HG03135 (cell line): Measurements from ENCODE around the gene PLIN3.
"Not testable (repeated sequence)": the region's sequence is repeated elsewhere in the genome, so short reads cannot be mapped to it uniquely, and the experiment has no call there.

ENCODE experiments used
- ATAC-seq: cut with Tn5 transposase; IDR thresholded peaks from one replicate; pipeline ENCODE4 v1.9.1; 2021; ENCODE audit warnings: mild to moderate bottlenecking, moderate library complexity; ENCODE audit not compliant: unreplicated experiment

Gene PLIN3

DNA sequence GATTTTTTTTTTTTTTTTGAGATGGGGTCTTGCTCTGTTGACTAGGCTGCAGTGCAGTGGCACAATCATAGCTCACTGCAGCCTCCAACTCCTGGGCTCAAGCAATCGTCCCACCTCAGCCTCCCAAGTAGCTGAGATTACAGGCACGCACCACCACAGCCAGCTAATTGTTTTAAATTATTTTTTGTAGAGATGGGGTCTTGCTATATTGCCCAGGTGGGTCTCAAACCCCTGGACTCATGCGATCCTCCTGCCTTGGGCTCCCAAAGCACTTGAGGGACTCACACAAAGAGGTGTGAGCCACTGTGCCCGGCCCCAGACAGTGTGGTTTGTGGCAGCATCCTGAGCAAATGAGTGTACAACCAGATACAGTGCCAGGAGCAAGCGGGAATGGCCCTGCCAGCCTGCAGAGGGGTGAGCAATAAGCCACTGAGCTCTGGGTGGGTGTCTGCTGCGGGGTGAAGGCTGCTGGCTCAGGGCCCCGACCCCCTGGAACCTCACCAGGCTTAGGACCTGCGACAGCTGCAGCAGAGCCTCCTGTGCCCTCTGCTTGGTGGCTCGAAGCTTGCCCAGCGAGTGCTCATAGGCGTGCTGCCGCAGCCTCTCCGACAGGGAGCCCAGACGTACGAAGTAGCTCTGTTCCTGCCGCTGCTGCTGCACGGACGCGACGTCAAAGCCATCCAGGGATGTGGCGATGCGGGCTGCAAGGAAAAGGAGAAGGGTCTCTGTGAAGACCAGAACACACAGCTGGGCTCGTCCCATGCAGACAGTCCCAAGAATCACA, 20.1 kb downstream of the PLIN3 start:
- no peak for ATAC-seq

DNA sequence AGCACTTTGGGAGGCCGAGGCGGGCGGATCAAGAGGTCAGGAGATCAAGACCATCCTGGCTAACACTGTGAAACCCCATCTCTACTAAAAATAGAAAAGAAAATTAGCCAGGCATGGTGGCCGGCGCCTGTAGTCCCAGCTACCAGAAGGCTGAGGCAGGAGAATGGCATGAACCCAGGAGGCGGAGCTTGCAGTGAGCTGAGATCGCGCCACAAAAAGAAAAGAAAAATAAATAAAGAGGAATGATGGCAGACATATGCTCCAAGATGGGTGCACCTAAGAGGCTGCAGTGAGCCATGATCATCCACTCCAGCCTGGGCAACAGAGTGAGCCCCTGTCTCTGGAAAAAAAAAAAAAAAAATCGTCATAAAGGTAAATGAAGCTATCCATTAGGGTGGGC, 21.5 kb downstream of the PLIN3 start:
- not testable (repeated sequence) for ATAC-seq

DNA sequence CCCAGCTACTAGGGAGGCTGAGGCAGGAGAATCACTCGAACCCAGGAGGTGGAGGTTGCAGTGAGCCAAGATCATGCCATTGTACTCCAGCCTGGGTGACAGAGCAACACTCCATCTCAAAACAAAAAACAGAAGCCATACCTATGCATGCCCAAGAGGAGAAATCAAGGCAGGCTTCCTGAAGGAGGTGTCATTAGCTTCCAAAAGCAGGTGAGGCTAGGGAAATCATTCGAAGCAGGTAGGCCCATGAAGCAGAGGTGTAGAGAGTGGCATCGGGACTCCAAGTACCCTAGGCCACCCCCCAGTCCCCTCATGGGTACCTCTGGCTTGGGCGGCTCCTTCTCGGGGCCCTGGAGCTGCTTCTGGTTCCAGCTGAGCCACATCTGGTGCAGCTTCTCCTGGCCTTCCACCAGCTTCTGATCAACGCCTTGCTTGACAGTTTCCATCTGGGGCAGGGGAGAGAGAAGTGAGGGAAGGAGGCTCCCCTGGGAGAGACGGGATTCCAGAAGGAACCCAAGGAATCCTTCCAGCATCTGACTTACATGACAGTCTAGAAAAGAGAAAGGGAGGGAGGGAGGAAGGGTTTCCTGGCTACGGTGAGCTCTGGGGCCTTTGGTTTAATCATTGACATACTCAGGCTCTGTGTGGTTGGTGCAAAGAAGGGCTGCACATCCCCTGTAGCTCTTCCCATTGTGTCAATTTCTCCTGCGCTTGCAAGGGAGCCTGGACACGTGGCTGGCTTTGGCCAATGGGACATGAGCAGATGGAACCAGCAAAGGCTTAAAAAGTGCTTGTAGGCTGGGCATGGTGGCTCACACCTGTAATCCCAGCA, 22.9 kb downstream of the PLIN3 start:
- no peak for ATAC-seq

DNA sequence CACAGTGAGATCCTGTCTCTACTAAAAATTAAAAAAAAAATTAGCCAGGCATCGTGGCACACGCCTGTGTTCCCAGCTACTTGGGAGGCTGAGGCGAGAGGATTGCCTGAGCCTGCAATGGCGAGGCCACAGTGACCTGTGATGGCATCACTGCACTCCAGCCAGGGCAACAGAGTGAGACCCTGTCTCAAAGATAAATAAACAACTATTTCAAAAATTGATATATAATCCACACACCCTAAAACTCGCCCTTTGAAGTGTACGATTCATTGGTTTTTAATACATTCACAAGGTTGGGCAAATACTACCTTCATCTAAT, 23.9 kb downstream of the PLIN3 start:
- no peak for ATAC-seq

DNA sequence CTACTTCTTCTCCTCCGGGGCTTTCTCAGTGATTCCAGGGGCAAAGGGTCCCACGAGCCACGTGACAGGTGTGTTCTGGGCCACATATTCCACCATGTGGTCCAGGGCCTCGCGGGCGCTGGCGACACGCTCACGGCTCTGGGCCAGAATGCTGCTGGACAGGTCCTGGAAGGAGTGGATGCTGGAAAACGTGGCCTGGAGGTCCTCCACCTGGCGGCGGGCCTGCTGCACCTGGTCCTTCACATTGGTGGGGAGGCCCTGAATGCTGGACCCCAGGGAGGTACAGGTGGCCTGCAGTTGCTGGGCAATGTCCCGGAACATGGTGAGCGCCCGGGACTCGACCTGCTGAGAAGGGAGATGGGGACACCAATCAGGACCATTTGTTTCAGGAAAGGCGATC, 28.3 kb downstream of the PLIN3 start:
- ATAC-seq = no peak

DNA sequence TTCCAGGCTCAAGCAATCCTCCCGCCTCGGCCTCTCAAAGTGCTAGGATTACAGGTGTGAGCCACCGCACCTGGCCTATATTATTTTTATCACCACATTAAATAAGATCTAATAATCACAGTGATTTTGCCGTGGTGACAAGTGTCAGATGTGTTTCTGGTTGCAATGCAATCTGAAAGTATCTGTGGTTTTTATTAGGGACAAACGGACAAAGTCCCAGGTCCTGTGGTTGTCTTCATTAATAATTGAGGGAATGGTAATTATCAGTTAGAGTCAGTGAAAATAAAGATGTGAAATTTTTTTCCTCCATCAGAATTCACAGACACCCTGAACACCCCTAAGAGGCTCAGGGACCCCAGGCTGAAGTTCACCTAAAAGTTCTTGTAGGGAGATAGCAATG, 34.7 kb downstream of the PLIN3 start:
- no peak for ATAC-seq

DNA sequence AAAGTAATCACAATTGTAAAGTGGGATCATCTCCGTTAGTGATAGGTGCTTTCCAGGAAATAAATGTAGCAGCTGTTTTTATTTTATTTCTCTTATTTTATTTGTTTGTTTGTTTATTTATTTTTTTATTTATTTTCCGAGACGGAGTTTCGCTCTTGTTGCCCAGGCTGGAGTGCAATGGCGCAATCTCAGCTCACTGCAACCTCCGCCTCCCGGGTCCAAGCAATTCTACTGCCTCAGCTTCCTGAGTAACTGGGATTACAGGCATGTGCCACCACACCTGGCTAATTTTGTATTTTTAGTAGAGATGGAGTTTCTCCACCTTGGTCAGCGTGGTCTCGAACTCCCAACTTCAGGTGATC, 35.5 kb downstream of the PLIN3 start:
- ATAC-seq = not testable (repeated sequence)

DNA sequence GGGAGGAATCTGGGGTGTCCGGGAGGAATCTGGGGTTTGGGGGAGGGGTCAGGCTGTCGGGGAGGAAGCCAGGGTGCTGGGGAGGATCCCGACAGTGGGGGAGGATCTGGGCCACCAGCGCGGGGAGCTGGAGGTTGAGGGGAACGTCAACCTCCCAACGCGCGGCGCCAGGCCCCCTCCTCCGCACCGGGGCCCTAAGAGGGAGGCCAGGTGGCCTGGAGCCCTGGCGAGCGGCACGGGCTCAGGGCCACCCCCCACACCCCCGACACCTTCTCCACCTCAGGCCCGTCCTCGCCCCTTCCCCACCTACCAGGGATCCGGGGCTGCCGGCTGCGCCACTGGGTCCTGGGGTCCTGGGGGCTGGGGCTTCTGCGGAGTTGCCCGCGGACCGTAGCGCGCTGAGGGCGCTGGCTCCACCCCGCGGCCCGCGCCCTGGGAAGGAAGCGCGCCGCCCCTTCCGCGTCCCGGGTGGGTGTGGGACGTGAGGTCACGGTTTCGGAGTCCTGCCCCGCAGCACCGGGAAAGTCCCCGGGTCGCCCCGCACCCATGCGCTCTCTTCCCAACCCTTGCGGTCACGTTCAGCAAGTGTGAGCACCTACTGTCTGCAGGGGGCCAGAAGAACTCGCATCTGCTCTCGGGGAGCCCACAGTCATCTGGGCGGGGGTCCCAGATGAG, 36.0 kb downstream of the PLIN3 start, which contains the start of gene TICAM1:
Gene TICAM1 (minus strand): TSS at position 409 of the 675 bp plus-strand sequence. CDS start 13,335 bp downstream, outside the sequence.
- ATAC-seq = peak; percentile 51

DNA sequence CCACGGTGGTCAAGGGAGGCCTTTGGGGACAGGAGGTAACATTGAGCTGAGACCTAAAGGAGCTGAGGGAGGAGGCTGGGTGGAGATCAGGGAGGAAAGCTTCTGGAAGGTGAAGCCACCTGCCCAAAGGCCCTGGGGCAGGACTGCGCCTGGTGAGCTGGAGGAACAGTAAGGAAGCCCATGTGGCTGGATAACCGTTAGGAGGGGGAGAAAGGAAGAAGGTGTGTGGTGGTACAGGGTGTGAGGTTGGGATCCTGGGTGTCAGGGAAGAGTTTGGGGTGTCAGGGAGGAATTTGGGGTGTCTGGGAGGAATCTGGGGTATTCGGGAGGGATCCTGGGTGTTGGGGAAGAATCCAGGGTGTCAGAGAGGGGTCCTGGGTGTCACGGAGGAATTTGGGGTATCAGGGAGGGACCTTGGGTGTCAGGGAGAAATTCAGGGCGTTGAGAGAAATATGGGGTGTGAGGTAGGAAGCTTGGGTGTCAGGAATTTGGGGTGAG, 36.6 kb downstream of the PLIN3 start:
- ATAC-seq = no peak

DNA sequence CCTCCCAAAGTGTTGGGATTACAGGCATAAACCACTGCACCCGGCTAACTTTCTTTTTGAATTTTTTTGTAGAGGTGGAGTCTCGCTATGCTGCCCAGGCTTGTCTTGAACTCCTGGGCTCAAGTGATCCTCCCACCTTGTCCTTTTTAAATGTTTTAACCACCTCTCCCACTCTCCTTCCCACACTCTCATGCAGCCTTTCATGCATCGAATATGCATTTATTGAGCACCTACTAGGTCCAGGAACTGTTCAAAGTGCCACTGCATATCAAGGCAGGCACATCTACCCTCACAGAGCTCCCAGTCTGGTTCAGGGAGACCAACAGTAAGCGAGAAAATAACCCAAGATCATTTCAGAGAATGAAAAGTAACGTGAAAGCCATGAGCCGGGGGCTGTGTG, 37.1 kb downstream of the PLIN3 start:
- no peak for ATAC-seq

DNA sequence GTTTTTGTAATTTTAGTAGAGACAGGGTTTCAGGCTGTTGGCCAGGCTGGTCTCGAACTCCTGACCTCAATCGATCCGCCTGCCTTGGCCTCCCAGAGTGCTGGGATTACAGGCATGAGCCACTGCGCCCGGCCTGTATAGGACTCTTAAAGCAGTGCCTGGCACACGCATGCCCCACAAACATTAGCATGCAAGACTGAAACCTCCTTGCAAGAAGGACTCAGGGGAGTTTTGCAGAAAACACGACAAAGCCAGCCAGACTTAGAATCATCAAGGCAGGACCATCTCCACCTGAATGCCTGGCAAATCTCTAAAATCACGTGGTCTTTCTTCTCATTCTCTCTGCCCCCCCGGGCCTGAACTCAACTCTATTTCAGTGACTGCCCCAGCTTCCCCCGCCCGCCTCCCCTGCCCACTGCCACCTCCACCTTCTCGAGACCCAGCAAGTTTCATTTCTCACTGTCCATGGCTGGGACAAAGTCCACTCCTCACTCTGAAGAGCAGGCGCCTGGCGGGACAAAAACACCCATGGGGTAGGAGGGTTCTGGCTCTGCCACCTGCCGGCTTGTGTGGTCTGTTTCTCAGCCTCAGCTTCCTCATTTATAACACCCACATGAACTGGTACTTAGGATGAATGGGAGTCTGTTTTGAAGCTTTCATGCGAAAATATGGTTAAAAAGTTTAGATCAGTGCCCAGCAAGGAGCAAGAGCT, 38.3 kb downstream of the PLIN3 start:
- ATAC-seq = no peak

DNA sequence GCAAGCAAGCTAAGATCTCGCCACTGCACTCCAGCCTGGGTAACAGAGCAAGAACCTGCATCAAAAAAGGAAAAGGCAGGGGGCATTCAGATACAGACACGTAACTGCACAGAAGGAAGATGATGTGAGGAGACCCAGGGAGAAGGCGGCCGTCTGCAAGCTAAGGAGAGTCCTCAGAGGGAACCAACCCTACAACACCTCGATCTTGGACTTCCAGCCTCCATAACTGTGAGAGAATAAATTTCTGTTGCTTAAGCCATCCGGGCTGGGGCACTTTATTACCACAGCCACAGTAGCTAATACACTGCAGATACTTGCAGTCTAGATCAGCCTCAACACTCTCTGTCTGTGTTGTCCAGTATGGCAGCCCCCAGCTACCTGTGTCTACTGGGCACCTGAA, 43.9 kb downstream of the PLIN3 start:
- no peak for ATAC-seq

DNA sequence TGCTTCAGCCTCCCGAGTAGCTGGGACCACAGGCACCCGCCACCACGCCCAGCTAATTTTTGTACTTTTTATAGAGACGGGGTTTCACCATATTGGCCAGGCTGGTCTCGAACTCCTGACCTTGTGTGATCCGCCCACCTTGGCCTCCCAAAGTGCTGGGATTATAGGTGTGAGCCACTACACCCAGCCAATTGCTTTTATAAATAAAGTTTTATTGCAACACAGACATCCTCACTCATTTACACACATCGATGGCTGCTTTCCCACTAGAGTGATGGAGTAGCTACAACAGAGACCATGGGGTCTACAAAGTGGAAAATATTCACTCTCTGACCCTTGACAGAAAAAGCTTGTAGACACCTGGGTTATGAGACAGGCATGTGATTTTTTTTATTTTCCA, 45.1 kb downstream of the PLIN3 start:
- ATAC-seq = not testable (repeated sequence)

DNA sequence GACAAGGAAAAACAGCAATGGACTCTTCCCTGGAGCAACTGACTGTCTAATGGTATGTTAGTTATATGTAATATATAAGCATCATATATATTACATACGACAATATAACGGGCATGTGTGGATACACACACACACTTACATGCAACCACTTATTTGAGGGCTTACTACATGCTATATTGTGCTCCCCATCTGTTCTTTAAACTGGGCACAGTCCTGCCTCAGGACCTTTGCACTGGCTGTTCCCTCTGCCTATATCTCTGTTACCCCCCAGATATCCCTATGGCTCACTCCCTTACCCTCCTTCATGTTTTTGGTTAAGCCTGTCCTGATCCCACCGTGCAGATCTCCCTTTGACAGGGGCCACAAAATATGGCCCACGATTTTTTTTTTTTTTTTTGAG, 46.2 kb downstream of the PLIN3 start:
- ATAC-seq = no peak

DNA sequence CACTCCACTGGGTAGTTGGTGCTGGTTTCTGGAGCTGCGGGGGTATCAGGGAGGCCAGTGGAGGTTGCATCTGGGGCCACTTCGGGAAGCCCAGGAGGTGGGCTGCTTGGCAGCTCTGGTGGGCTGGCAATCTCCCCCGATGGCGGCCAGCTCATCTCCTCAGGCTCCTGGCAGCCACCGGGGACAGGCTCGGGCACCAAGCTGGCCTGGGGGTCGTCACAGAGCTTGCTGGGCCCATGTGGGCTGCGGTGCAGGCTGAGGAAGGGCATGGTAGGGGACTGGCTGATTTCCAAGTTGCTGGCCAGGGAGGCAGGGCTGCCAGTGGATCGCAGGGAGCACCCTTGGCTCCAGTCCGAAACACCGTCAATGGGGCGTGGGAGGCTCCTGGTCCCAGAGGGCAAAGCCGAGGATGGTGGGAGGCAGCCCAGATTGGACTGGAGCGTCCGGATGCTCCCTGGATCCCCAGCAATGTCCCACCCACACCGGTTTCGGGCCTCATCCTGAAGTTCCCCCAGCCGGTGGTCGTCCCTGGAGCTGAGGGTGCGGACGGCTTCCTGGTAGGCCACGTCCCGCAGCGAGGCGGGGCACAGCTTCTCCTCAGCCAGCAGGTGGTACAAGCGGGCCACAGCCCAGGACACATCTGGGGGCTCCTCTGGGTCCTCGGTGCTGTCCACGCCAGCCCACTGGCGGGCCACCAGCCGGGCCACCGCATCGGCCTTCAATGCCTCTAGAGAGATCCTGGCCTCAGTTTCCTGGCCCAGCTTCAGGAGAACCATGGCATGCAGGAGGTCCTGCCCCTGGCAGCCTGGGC, 49.8 kb downstream of the PLIN3 start:
- no peak for ATAC-seq

DNA sequence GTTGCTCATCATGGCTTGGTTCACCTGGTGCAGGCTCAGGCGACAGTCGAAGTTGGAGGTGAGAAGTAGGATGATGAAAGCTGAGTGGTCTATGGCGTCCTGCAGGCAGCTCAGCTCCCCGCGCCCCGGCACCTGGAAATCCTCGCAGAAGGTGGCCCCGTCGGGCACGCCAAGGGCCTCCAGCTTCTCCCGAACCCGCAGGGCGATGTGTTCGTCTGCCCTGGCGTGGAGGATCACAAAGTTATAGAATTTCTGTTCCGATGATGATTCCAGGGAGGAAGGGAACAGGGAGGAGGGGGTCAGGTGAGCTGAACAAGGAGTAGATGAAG, 50.6 kb downstream of the PLIN3 start:
- ATAC-seq = no peak

DNA sequence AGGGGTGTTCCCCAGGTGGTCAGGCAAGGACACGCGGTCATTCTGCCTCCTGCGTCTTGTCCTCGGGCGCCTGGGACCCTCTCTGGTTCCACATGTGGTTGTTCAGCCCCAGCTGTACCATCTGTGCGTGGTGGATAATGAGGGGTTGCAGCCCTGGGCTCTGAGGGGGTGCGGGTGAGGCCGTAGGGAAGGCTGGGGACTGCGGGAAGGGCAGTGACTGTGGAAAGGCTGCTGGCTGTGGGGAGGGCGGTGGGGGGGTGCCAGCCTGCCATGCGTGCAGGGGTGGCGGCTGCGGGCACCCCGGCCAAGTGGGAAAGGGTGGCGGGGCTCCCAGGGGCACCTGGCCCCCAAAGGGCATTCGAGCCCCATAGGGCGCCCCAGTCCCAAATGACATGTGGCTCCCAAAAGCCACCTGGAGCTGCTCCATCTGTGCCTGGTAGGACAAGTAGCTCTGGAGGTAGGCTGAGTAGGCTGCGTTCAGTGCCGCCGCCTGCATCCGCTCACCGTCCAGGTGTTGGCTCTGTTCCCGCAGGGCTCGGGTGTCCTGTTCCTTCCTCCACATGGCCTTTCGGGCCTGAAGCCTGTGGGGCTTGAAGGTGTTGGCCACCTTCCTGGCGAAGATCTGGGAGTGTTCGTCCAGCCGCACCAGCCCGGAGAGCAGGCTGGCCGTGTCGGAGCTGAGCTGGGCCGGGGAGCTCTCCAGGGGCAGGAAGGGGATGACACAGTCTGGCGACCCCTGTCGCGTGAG, 51.1 kb downstream of the PLIN3 start:
- no peak for ATAC-seq

DNA sequence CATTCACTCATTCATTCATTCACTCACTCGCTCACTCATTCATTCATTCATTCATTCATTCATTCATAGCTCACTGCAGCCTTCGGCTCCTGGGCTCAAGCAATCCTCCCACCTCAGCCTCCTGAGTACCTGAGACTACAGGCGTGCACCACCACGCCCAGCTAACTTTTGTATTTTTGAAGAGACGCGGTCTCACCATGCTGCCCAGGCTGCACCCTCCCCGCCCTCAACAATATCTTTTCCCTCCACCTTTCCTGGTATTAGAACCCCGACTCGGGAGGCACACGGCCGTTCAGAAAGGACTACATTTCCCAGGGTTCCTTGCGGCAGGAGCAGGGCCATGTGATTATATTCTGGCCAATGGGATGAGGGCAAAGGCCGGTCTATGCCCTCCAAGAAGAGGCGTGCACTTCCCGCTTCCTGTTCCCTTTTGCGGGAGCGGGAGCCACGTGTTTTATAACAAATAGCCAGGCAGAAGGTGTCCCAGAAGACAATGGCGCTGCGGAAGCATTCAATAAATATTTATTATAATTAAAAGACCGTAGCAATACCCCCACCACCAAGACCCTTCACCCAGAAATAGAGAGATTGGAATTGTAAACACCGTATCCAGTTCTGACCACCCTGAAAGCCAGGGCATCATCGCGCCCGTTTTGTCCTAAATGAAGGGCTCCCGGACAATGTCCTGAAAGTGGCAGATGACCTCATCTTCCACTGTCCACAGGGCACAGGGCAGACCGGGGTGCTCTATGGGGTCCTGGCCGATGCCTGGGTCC, 51.9 kb downstream of the PLIN3 start:
- no peak for ATAC-seq
